SKM-1 (cell line): ENCODE measurements around the gene DZIP1L.

ENCODE experiments used
- DNase-seq: peaks from one replicate; lab custom pipeline; 2025; ENCODE audit not compliant: unreplicated experiment; lab: John Stamatoyannopoulos, UW

The DZIP1L gene

GRCh38 chr3:138068579-138069174 lies 46.7 kb downstream of the DZIP1L start:
- DNase-seq: peak; percentile 26

GRCh38 chr3:138068046-138068445 lies 47.4 kb downstream of the DZIP1L start:
- no peak for DNase-seq

GRCh38 chr3:138066972-138067371 lies 48.4 kb downstream of the DZIP1L start:
- DNase-seq: no peak

DNA sequence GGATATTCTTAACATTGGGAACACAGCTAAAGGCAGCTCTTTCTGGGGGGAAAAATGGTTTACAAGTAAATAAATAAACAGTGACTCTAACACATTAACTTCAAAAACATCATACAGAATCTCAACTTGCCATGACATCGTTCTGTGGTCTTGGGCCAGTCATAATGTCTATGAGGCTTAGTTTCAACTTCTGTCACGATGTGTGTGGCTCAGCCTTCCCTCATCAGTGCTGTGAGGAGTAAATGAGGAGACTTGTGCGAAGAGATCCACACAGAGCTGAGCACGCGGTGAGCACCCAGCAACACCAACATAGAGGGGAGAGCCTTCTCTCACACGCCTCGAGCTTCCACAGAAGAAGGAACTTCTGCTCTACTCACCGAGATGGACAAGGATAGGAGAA lies 49.0 kb downstream of the DZIP1L start:
- no peak for DNase-seq

GRCh38 chr3:138065949-138066348 lies 49.5 kb downstream of the DZIP1L start:
- no peak for DNase-seq

DNA sequence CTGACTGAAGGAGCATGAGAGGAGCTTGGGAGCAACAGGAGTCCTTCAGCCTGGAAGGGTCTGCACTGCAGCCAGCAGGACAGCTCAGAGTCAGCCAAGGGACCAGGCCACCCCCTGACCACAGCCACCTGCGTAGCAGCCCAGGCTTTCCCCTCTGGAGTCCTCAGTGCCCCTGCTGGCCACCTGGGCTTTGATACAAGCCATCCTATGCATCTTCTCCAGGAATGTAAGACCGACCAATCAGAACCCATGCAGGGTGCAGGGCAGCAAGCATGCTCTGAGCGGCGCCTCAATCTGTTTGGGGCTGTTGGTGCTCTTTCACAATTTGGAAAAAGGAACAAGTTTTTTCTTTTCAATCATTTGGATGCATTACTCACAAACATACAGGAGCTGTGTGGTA lies 52.0 kb downstream of the DZIP1L start:
- DNase-seq: no peak

DNA sequence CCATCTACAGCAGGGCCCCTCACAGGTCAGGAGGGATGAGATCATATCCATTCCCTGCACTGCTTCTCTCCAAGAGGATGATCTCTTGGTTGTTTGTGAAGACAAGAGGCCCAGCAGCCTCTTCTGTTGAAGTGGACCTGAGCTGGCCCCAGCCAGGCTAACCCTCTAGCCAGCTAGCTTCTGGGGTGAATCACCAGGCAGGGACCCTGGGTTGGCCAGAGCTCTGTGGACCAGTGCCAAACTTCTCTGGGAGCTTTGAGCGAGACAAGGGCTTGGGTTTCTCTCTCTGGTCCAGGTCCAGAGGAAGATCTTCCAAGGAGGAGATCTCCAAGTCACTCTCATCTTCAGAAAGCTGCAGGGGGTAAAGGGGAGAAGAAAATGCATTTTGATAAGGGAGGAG lies 52.8 kb downstream of the DZIP1L start:
- DNase-seq: no peak

- no peak for DNase-seq
Measured at GRCh38 chr3:138062037-138062436, 53.4 kb downstream of the DZIP1L start.

GRCh38 chr3:138060792-138061191 lies 54.6 kb downstream of the DZIP1L start:
- no peak for DNase-seq

DNA sequence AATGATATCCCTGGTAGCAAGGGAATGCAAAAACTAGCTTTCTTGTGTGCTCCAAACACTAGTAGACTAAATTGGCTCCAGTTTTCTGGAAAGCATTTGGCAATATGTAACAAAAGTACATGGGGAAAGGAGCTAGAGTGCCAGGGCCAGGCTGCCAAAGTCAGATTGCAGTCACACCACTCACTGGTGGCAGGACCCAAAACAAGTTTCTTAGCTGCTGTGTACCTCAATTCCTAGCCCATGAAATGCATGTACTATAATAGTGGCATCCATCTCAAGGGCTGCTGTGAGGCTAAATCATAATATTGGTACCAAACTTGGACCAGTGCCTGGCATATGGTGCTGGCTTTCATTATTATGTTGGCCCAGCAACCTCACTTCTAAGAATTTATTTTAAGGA lies 56.1 kb downstream of the DZIP1L start:
- DNase-seq: no peak

- DNase-seq: no peak
Measured at GRCh38 chr3:138057384-138057783, 58.0 kb downstream of the DZIP1L start.

DNA sequence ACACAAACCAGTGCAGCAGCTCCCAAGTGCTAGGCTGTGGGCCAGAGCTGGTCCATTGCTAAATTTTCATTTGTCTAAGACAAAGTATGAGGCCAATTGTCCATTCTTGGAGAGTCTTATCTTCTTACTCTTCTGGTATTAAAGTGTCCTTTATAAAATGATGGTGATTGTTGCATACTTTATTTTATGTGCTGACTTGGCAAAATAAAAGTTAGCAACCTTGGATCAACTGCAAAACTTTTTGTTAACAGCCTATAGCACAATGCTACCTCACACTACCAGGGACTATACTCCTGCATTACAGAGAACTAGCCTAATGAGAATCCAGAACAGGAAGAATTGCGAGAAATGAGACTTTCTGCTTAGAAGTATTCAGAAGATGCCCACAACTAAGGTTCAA lies 61.4 kb downstream of the DZIP1L start:
- no peak for DNase-seq

- DNase-seq: peak; percentile 15
Measured at GRCh38 chr3:138051947-138052802, 63.2 kb downstream of the DZIP1L start.

- DNase-seq: no peak
Measured at GRCh38 chr3:138049157-138049919, 66.1 kb downstream of the DZIP1L start.

DNA sequence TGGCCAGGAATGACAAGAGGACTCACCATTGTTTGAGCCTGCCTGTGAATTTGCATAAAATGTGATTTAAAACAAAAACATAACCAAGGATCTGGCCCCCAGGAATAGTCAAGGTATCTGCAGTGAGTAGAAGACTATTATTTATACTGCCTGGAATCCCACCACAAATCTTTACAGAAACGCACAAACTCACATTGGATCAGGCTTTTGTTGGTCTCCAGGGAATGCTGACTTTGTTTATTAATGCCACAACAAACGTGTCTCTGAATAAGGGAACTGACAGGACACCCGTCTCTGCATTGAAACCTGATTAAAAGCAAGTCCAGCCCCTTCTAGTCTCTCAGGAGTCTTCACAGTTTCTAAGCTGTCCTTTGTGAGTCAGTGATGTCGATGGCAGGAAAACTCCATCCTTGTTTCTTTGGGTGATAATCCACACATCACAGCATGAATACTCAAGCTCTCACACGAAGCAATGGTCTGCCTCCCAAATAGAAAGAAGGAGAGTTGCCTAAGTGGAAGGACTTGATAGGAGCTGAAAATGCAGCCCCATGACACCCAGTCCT lies 67.7 kb downstream of the DZIP1L start:
- no peak for DNase-seq

GRCh38 chr3:138046955-138047354 lies 68.5 kb downstream of the DZIP1L start:
- no peak for DNase-seq

DNA sequence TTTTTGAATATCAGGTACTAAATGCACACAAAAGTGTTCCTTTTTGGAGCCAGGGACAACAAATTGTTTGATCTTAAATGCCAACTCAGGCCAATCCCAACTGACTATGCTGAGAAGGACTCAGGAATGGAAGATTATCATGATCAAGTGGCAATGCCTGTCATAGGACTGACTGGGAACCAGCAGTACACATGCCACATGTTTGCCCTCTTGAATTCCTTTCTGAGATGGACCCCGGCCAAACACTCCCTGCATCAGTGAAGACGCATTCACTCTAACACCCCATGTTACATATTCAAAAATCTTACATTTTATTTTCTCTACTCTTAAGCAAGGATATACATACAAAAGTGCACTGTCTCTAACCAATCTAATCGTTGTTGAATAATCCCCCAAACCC lies 69.3 kb downstream of the DZIP1L start:
- DNase-seq: no peak

DNA sequence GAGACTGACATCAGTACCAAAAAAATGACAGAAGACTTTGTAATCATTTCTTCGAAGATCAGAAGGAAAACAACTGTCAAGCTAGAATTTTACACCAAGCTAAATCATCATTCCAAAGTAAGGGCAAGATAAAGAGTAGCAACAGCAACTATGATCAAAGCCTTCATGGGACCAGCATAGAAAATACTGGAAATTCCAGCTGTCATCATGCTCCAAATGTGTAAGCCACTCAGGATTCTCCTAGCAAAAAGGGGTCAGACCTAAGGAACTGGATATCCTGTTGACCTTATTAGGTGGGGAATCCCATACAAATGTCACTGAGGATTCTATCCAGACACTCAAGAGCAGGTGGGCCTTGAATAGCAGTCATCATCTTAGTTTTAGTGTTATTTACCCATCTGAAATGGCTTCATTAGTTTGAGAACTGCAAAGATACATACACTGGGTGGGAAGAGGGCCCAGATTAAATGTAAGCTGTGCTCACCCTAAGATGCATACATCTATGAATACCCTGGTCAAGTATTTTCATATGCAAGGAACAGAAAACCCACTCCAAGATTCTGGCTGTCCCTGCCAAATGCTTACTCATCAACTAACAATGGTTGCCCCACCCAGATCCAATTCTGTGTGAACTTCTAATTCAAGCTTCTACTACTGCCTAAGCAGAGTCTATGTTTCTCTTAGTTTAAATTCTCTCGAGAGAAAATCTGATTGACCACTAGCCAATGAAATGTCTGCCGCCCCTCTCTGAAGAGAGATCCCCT lies 72.0 kb downstream of the DZIP1L start:
- no peak for DNase-seq

- no peak for DNase-seq
Measured at GRCh38 chr3:138042043-138042442, 73.4 kb downstream of the DZIP1L start.

DNA sequence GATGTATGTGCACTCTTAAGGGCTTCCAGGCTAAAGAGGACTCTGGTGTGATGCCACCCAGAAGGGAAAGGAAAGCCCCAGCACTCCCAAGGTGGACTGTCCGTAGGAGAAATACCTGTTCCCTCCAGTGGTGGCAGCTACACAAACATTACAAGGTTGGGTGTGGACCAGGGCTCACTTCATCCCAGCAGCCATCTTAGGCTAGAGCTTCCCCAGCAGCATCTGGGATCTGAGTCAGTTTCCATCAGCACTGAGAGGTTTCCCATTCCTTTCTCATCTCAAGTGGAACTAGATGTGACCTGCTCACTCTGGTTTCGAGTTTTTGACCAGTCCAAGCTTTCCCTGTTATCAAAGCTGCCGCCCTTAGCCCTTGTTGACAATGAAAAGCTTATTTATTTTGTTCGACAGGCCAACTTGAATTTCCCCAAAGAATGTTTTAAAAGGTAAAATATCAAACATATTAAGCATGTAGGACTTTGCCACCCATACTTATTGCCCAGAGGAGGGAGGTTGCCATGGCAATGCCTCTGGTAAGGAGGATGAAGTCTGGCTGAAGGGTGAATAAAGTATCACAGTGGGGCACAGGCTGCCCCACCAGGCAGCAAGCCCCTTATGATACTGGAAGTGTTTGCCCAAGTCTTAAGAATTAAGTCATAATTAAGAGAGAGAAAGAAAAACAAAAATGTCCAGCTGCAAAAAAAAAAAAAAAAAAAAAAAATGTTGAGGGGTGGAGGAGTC lies 76.5 kb downstream of the DZIP1L start:
- DNase-seq: no peak
